ENCODE data around the gene DPM3.
"Not testable (repeated sequence)": the region's sequence is repeated elsewhere in the genome, so short reads cannot be mapped to it uniquely, and the experiment has no call there.

DPM3 gene

DNA sequence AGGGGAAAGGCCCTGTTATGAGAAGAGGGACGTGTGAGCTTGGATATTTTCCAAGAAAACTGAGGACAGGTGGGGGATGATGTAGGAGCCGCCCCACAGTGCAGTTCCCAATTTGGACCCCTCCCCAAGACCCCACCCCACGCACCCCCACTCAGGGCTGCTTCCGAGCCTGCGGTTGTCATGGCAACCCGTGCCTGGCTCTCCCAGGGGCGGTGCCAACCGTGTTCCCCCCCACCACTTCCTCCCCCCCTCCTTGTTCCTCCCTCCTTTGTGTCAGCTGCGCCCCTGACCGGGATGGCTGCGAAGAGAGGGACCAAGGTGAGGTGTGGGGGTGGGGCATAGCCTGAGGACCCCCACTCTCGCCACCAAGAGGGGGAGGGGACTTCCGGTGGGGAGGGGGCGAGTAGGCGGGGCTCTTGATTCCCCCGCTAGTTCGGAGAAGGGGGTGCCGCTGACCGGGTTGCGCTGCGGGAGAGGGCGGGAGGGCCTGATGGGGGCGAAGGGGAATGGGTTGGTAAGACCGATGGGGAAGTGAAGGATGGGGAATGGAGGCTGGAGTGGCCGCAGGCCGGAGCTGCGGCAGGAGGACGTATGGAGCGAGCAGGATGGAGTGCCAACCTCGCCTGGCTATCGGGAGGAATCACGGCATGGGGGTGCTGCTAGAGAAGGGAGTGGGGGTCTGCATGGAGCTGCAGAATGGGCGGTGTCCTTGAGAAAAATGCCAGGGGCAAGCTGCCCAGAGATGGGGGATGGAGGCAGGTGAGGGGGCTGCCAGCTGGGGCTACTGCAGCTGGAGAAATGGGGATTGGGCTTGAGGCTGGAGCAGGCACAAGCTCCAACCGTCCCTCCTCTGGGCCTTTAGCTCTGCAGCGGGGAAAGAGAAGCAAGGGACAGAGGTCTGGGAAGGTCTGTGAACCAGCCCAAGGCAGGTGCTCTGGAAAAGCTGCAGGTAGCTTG, 34.3 kb upstream of the DPM3 start:
- peaks cover 34% of the 10 kb centered on the region for H3K36me3 ChIP-seq (ENCODE audit: control insufficient read depth, insufficient read depth, low read length)
- H3K4me3 ChIP-seq (ENCODE audit: low read depth, low read length), result peak overlapping the region; percentile 76
- H3K27ac ChIP-seq (ENCODE audit: low read depth, low read length), result no peak overlapping the region

DNA sequence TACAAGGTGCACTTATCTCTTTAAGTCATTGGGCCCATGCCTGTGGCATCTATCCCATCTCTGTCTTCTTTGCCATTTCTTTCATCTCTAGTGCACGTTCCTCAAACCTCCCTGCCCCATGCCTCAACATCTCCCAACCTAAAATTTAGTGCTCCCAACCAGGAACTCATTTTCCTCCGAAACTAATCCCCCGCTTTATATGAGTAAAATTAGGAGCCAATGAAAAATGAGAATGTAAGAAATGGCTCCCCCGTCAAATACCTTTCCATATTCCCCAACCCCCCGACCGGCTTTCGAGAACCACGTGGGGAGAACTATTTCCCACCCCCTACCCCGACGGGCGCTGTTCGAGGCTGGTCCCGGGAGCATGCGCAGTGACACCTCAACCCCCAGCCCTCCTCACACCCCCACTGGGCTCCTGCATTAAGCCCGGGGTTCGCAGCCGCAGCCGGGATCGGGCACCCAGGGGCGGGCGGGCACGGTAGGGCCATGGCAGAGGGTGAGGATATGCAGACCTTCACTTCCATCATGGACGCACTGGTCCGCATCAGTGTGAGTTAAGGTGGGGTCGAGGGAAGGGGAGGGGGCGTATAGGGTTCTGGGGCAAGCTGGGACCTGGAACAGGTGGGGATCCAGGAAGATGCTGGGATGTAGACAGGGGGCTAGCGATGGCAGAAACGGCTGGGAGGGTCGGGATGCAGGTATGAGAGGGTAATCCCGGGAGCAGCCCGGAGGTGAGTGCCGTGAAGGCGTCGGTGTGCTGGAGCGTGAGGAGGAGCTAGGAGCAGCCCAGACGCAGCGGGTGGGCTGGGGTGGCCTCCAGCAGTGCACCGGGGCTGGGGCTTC, 33.4 kb upstream of the DPM3 start, which contains the start of gene TRIM46:
Gene TRIM46 (plus strand): TSS at position 372 of the 846 bp plus-strand sequence. CDS start 118 bp downstream, at position 490.
- Histone ChIP-seq H3K9ac (ENCODE audit: low read length) (peak within 1 kb of the TSS; percentile 78), H3K27me3 (ENCODE audit: control insufficient read depth, insufficient read depth, low read length) (no peaks in the 10 kb centered on the region), H3K9me3 (ENCODE audit: control insufficient read depth, insufficient read depth, low read depth, low read length) (no peaks in the 10 kb centered on the region), H3K4me3 (ENCODE audit: low read depth, low read length) (peak within 1 kb of the TSS; percentile 76), H3K4me1 (ENCODE audit: control insufficient read depth, insufficient read depth, low read length) (peaks cover 11% of the 10 kb centered on the region; the same call in 1 of the 2 replicates), H3K36me3 (ENCODE audit: control insufficient read depth, insufficient read depth, low read length) (peaks cover 34% of the 10 kb centered on the region), H3K27ac (ENCODE audit: low read depth, low read length) (peak within 1 kb of the TSS; percentile 52; the same call in 1 of the 2 replicates)

More for the DNA sequence above, 34.3 kb upstream of the DPM3 start:
- Histone ChIP-seq H3K4me1 (ENCODE audit: control insufficient read depth, insufficient read depth, low read length) (peaks cover 11% of the 10 kb centered on the region; the same call in 1 of the 2 replicates), H3K27me3 (ENCODE audit: control insufficient read depth, insufficient read depth, low read length) (no peaks in the 10 kb centered on the region), H3K9me3 (ENCODE audit: control insufficient read depth, insufficient read depth, low read depth, low read length) (no peaks in the 10 kb centered on the region), H3K9ac (ENCODE audit: low read length) (no peak overlapping the region)

DNA sequence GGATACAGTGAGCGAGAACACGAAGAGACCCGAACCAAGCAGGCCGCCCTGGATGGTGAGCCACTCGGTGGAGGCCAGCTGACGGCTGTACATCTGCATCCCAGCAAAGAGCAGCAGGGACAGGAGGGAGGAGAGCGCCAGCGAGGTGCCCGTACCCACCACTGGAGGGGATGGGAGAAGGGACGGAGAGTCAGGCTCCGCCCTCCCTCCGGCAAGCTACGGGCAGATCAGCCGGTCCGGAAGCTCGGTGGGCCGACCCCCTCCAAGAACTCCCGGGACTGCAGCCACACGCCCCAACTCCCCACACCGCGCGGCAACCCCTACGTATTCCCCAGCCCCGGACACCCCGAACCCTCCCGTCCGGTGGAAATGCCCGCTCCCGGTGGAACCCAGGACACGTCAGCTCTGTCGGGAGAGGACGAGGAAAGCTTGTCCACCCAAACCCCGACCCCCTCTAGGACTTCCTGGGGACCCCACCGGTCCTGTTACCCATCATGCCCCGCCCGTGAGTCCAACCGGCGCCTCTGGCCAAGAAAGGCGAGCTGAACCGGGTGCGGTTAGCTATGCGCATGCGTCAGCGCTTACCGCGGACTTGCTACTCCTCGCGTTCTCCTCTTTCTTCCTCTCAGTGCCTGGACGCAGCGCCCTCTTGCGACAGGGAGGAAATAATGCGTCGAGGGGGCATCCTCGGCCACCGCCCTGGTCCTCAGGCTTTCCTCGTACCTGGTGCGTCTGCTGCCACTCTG, 32.6 kb upstream of the DPM3 start, which contains the start of gene KRTCAP2:
Gene KRTCAP2 (minus strand): TSS at position 573 of the 746 bp plus-strand sequence. CDS start 80 bp downstream, at position 493.
- Histone ChIP-seq H3K4me1 (ENCODE audit: control insufficient read depth, insufficient read depth, low read length) (peaks cover 11% of the 10 kb centered on the region; the same call in 1 of the 2 replicates), H3K9me3 (ENCODE audit: control insufficient read depth, insufficient read depth, low read depth, low read length) (no peaks in the 10 kb centered on the region), H3K36me3 (ENCODE audit: control insufficient read depth, insufficient read depth, low read length) (peaks cover 28% of the 10 kb centered on the region), H3K27ac (ENCODE audit: low read depth, low read length) (peak within 1 kb of the TSS; percentile 52; the same call in 1 of the 2 replicates), H3K9ac (ENCODE audit: low read length) (peak within 1 kb of the TSS; percentile 78), H3K4me3 (ENCODE audit: low read depth, low read length) (peak within 1 kb of the TSS; percentile 76), H3K27me3 (ENCODE audit: control insufficient read depth, insufficient read depth, low read length) (no peaks in the 10 kb centered on the region)

DNA sequence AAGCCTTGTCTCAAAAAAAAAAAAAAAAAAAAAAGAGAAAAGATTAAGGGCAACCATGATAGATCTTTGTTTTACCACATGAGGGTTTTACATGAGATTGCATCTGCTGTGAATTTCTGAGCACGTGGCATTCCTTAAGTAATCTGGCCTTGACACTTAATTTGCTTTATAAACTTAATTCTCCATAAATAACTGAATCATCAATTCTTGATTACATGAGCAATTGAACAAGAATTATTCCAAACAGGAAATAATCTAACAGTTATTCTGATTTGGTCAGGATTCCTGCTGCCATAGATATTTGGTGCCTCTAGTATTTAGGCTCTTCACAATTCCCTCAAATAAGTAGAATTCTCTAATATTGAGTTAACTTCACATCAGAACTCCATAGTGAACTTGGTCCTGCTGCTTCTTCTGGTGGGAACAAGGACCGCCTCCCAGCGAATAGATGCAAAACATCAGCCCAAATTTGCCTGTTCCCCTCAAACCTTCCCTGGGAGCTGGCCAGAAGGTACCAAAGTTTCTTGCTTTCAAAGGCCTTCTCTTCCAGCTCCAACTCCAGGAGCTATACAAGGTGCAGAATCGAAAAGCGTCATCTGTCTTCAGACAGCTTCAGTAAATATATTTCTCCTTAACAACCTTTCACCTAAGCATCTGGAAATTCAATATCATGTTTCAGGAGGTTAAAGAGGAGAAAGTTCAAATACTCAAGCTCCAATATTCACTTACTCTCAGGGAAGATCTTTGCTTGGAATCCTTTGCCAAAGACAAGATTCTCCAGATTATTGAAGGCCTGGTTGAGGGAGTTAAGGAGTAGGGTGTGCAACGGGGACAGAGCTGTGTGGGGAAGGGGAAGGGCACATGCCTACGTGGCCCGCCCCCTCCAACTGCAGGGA, 31.8 kb upstream of the DPM3 start:
- Histone ChIP-seq H3K27ac (ENCODE audit: low read depth, low read length) (peak overlapping the region; percentile 52; the same call in 1 of the 2 replicates), H3K9ac (ENCODE audit: low read length) (peak overlapping the region; percentile 78), H3K27me3 (ENCODE audit: control insufficient read depth, insufficient read depth, low read length) (no peaks in the 10 kb centered on the region), H3K9me3 (ENCODE audit: control insufficient read depth, insufficient read depth, low read depth, low read length) (no peaks in the 10 kb centered on the region), H3K4me3 (ENCODE audit: low read depth, low read length) (peak overlapping the region; percentile 76), H3K36me3 (ENCODE audit: control insufficient read depth, insufficient read depth, low read length) (peaks cover 20% of the 10 kb centered on the region), H3K4me1 (ENCODE audit: control insufficient read depth, insufficient read depth, low read length) (peaks cover 12% of the 10 kb centered on the region)

DNA sequence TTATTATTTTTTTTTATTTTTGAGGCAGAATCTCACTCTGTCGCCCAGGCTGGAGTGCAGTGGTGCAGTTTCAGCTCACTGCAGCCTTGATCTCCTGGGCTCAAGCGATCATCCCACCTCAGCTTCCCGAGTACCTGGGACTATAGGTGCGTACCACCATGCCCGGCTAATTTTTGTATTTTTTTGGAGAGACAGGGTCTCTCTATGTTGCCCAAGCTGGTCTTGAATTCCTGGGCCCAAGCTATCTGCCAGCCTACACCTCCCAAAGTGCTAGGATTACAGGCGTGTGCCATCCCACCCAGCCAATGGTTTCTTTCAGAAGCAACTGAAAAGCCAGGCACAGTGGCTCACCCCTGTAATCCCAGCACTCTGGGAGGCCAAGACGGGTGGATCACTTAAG, 30.5 kb upstream of the DPM3 start:
- H3K36me3 ChIP-seq (ENCODE audit: control insufficient read depth, insufficient read depth, low read length), result peaks cover 15% of the 10 kb centered on the region
- no peak overlapping the region for H3K9ac ChIP-seq (ENCODE audit: low read length)

DNA sequence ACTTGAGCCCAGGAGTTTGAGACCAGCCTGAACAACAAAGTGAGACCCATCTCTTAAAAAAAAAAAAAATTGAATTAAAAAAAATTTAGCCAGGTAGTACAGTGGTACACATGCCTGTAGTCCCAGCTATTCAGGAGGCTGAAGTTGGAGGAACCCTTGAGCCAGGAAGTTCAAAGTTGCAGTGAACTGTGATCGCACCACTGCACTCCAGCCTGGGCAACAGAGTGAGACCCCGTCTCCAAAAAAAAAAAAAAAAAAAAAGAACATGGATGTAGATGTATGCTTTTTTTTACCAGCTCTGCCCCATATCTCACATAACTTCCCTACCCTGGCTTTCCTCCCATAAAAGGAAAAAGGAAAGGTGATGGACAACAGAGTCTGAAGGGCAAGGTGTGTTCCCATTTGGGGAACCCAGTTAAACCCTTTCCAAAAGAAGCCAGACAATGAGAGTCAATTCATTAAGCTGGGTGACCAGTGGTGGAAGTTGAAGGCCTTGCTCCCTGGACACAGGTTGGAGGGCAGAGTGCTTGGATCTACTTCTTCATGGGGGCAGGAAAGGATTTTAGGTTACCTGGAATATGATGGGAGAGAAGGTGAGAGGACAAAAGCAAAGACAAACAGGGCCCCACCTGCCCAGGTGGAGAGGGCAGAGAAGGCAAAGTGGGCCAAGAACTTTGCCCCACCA, 29.9 kb upstream of the DPM3 start:
- Histone ChIP-seq H3K27ac (ENCODE audit: low read depth, low read length) (no peak overlapping the region), H3K9ac (ENCODE audit: low read length) (no peak overlapping the region), H3K27me3 (ENCODE audit: control insufficient read depth, insufficient read depth, low read length) (no peaks in the 10 kb centered on the region), H3K4me1 (ENCODE audit: control insufficient read depth, insufficient read depth, low read length) (peaks cover 22% of the 10 kb centered on the region), H3K9me3 (ENCODE audit: control insufficient read depth, insufficient read depth, low read depth, low read length) (no peaks in the 10 kb centered on the region), H3K36me3 (ENCODE audit: control insufficient read depth, insufficient read depth, low read length) (peaks cover 15% of the 10 kb centered on the region), H3K4me3 (ENCODE audit: low read depth, low read length) (no peak overlapping the region)

More for the DNA sequence above, 30.5 kb upstream of the DPM3 start:
- H3K9me3 ChIP-seq (ENCODE audit: control insufficient read depth, insufficient read depth, low read depth, low read length), result no peaks in the 10 kb centered on the region
- no peaks in the 10 kb centered on the region for H3K27me3 ChIP-seq (ENCODE audit: control insufficient read depth, insufficient read depth, low read length)
- no peak overlapping the region for H3K27ac ChIP-seq (ENCODE audit: low read depth, low read length)
- peaks cover 21% of the 10 kb centered on the region for H3K4me1 ChIP-seq (ENCODE audit: control insufficient read depth, insufficient read depth, low read length)
- H3K4me3 ChIP-seq (ENCODE audit: low read depth, low read length), result no peak overlapping the region

DNA sequence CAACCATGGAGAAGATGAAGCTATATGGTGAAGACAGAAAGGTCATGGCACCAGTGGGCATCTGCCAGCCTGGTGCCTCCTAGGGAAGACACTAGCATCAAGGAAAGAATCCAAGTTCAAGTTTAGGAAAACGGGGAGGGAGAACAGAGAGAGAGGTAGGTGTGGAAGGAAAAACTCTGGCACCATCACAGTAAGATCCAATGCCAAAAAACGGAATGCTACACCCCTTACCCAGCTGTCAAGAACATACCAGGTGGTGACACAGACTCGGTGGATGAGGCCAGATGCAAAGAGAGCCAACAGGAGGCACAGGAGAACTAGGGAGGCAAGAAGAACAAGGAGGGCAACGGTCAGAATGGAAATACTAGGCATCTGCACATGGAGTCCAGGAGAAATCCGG, 29.2 kb upstream of the DPM3 start:
- Histone ChIP-seq H3K27me3 (ENCODE audit: control insufficient read depth, insufficient read depth, low read length) (no peaks in the 10 kb centered on the region), H3K4me1 (ENCODE audit: control insufficient read depth, insufficient read depth, low read length) (peaks cover 17% of the 10 kb centered on the region), H3K9ac (ENCODE audit: low read length) (no peak overlapping the region), H3K4me3 (ENCODE audit: low read depth, low read length) (no peak overlapping the region), H3K9me3 (ENCODE audit: control insufficient read depth, insufficient read depth, low read depth, low read length) (no peaks in the 10 kb centered on the region), H3K27ac (ENCODE audit: low read depth, low read length) (no peak overlapping the region), H3K36me3 (ENCODE audit: control insufficient read depth, insufficient read depth, low read length) (peaks cover 15% of the 10 kb centered on the region)

DNA sequence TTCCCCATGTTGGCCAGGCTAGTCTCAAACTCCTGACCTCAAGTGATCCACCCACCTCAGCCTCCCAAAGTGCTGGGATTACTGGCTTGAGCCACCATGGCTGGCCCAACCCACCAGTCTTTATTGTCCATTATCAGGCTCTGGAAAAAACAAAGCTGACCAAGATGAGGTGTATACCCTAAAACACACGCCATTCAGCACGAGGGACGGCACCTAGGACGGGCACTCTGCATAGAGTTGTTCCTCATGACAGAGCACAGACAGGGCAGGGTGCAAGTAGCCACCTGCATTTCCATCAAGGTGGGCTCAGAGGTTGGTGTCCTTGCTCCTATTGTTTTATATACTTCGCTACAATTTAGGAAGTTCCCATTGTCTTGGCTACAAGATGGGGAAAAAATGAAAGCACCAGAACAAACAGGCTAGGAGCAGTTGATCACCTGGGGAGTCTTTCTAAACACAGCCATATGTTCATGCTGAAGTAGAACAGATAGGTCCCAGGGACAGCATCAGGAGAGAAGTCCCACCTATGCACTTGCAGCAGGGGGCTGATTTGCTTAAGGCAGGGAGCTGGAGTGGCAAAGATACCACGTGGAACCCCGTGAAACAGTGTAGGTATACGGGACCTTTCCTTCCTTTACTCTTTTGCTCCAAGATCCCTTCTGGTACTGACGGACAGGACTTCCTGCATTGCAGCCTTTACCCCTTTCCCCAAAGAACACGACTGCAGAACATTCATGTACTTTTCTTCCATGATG, 28.3 kb upstream of the DPM3 start:
- H3K4me1 ChIP-seq (ENCODE audit: control insufficient read depth, insufficient read depth, low read length), result peaks cover 17% of the 10 kb centered on the region
- no peaks in the 10 kb centered on the region for H3K9me3 ChIP-seq (ENCODE audit: control insufficient read depth, insufficient read depth, low read depth, low read length)
- H3K27me3 ChIP-seq (ENCODE audit: control insufficient read depth, insufficient read depth, low read length), result no peaks in the 10 kb centered on the region
- no peak overlapping the region for H3K4me3 ChIP-seq (ENCODE audit: low read depth, low read length)
- peaks cover 15% of the 10 kb centered on the region for H3K36me3 ChIP-seq (ENCODE audit: control insufficient read depth, insufficient read depth, low read length)
- H3K27ac ChIP-seq (ENCODE audit: low read depth, low read length), result no peak overlapping the region
- H3K9ac ChIP-seq (ENCODE audit: low read length), result no peak overlapping the region

DNA sequence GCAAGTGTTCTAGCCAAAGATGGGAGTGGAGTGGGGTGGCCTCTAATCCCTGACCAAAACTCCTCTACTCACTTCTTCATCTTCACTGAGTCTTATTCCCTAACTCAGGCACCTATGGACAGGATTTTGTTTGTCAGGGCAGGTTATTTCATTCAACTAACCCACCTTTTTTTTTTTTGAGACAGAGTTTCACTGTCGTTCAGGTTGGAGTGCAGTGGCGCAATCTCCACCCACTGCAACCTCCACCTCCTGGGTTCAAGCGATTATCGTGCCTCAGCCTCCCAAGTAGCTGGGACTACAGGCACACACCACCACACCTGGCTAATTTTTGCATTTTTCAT, 27.7 kb upstream of the DPM3 start:
- H3K4me1 ChIP-seq (ENCODE audit: control insufficient read depth, insufficient read depth, low read length), result peaks cover 17% of the 10 kb centered on the region
- not testable (repeated sequence) for H3K4me3 ChIP-seq (ENCODE audit: low read depth, low read length); H3K9me3 ChIP-seq (ENCODE audit: control insufficient read depth, insufficient read depth, low read depth, low read length); H3K9ac ChIP-seq (ENCODE audit: low read length); H3K27me3 ChIP-seq (ENCODE audit: control insufficient read depth, insufficient read depth, low read length); H3K27ac ChIP-seq (ENCODE audit: low read depth, low read length)
- peaks cover 15% of the 10 kb centered on the region for H3K36me3 ChIP-seq (ENCODE audit: control insufficient read depth, insufficient read depth, low read length)
